SK-N-MC (cell line): ENCODE results near the gene HEATR5A.

Experiments used
- EZH2 ChIP-seq: fragments of 200-600 bp; sonication (generic); IDR thresholded peaks from one replicate; pipeline ENCODE4 v1.6.1; 2017; ENCODE audit warnings: antibody characterized with exemption
- FOXP2 ChIP-seq: optimal IDR thresholded peaks from 2 replicates; pipeline ENCODE3; 2011; ENCODE audit warnings: mild to moderate bottlenecking, moderate library complexity; ENCODE audit not compliant: insufficient read depth; ENCODE audit errors: extremely low read length, control extremely low read depth
- POLR2AphosphoS5 ChIP-seq: IDR thresholded peaks from 2 replicates; pipeline ENCODE4 v1.6.1; 2012; ENCODE audit warnings: mild to moderate bottlenecking, low read depth, low read length, borderline replicate concordance

DNA sequence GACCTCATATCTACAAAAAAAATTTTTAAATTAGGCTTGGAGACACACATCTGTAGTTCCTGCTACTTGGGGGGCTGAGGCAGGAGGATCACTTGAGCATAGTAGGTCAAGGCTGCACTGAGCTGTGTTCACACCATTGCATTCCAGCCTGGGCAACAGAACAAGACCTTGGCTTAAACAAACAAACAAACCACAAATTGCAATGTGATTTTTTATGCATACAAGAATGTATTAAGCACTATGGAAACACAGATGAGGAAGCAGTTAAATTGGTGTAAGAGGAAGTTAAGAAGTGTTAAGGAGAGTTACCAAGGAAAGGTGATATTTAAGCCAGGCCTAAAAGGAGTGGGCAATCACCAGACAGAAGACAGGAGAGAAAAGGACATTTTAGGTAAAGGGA lies 129.1 kb downstream of the HEATR5A start:
- TF ChIP-seq POLR2AphosphoS5 (no peak), EZH2 (no peak), FOXP2 (no peak)
